Measurements from ENCODE around the gene TMEM174. TPM values are rescaled to one million over a fixed set of nuclear protein-coding genes. Genes with fewer than 3 reads are reported as not detected.

TMEM174 gene
- total RNA-seq, 1 donor from 2014 or later: not detected

DNA sequence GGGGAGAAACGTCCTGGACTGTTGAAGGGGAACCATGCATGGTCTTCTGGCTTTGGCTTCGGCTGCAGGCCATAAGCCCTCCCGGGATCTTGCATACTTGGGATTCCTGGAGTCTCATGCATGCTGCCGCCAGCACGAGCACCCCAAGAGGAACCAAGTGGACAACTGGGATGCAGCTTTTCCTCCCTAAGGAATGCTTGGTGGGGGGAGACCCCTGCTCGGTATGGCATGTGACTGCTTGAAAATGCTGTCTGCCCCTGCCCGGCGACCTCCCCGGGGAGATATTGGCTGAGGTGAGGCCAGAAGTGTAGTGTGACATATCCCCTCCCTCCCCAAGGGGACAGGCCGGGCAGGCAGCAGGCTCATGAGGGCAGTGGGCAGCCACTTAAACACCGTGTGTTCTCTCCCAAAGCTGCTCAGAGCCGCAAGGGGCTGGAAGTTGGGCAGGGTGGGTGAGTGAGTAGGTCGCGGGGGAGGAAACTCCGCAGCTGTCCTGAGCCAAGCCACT, 36.9 kb upstream of the TMEM174 start:
- Histone ChIP-seq H3K4me1 (no peaks in the 10 kb centered on the region), H3K36me3 (no peaks in the 10 kb centered on the region), H3K9me3 (replicated peaks) (no peaks in the 10 kb centered on the region), H3K27me3 (ENCODE audit: low read depth) (peaks cover 55% of the 10 kb centered on the region), H3K4me3 (no peak overlapping the region), H3K27ac (replicated peaks) (no peak overlapping the region)
- TF ChIP-seq, protein P1, sequence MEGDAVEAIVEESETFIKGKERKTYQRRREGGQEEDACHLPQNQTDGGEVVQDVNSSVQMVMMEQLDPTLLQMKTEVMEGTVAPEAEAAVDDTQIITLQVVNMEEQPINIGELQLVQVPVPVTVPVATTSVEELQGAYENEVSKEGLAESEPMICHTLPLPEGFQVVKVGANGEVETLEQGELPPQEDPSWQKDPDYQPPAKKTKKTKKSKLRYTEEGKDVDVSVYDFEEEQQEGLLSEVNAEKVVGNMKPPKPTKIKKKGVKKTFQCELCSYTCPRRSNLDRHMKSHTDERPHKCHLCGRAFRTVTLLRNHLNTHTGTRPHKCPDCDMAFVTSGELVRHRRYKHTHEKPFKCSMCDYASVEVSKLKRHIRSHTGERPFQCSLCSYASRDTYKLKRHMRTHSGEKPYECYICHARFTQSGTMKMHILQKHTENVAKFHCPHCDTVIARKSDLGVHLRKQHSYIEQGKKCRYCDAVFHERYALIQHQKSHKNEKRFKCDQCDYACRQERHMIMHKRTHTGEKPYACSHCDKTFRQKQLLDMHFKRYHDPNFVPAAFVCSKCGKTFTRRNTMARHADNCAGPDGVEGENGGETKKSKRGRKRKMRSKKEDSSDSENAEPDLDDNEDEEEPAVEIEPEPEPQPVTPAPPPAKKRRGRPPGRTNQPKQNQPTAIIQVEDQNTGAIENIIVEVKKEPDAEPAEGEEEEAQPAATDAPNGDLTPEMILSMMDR (IDR thresholded peaks at IDR 0.05; ENCODE audit: borderline replicate concordance): no peak
- no peak for DNase-seq
- intact Hi-C loops (cut with micrococcal nuclease): no loop called here

DNA sequence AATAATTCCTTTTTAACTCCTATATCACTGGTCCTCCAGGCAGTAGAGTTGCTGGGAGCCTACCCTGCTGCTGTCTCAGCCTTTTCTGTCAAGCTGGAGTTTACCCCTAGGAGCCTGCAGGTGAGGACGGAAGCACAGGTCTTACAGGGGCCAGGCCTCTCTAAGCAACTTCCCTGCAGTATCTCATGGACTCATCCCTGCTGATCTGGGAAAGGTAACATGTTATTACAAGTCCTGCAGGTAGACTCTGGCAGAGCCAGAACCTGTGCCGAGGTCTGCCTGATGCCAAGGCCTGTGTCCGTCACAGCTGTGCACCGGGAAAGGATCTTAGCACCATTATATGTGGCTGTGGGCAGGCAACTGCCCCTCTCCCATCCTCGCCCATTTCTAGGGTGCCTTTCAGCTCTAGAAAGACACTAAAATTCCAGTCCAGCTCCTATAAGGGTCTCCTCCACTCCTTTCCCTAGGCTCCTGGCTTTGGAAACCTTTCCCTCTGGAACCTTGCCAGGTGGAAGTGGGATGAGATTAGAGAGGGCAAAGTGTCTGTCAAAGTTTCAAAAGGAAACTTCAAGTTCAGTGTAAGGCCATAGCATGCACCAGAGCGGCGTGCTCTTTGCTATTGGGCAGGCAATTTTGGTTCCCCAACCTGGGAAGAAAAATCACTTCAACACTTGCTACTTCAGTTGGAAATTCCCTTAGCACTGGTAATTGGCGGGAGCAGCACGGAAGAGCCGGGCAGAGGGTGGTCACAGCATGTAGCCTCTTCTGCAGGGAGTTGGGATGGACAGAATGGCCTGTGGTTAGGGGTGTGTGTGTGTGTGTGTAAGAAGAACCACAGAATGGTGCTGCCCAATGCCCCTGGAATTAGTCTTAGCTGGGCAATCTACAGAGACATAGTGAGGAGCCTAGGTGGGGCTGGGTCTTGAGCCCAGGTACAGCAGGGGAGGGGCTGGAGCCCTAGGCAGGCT, 35.1 kb upstream of the TMEM174 start:
- Histone ChIP-seq H3K27ac (replicated peaks) (no peak overlapping the region), H3K27me3 (ENCODE audit: low read depth) (peaks cover 61% of the 10 kb centered on the region), H3K36me3 (no peaks in the 10 kb centered on the region), H3K4me3 (no peak overlapping the region), H3K4me1 (no peaks in the 10 kb centered on the region), H3K9me3 (replicated peaks) (no peaks in the 10 kb centered on the region)
- TF ChIP-seq, protein P1 (IDR thresholded peaks at IDR 0.05; ENCODE audit: borderline replicate concordance): no peak
- intact Hi-C loops (cut with micrococcal nuclease): no loop called here
- no peak for DNase-seq

DNA sequence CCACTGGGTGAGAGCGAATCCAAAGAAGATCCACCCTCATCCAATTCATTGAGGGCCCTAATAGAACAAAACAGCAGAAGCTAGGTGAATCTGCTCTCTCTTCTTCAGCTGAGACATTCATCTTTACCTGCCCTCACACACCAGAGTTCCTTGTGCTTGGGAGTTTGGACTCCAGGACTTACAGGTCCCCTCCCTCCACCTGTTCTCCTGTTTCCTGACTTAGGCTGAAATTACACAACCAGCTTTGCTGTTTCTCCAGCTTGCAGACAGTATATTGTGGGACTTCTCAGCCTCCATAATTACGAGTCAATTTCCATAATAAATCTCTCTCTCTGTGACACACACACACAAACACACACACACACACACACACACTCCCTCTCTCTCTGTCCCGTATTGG, 33.5 kb upstream of the TMEM174 start:
- TF ChIP-seq, protein P1 (IDR thresholded peaks at IDR 0.05; ENCODE audit: borderline replicate concordance): no peak
- peaks cover 61% of the 10 kb centered on the region for H3K27me3 ChIP-seq (ENCODE audit: low read depth)
- H3K4me1 ChIP-seq: no peaks in the 10 kb centered on the region
- no peak overlapping the region for H3K27ac ChIP-seq (replicated peaks)
- H3K36me3 ChIP-seq: no peaks in the 10 kb centered on the region
- intact Hi-C loops (cut with micrococcal nuclease): no loop called here
- H3K9me3 ChIP-seq (replicated peaks): no peaks in the 10 kb centered on the region
- H3K4me3 ChIP-seq: no peak overlapping the region
- DNase-seq: no peak

DNA sequence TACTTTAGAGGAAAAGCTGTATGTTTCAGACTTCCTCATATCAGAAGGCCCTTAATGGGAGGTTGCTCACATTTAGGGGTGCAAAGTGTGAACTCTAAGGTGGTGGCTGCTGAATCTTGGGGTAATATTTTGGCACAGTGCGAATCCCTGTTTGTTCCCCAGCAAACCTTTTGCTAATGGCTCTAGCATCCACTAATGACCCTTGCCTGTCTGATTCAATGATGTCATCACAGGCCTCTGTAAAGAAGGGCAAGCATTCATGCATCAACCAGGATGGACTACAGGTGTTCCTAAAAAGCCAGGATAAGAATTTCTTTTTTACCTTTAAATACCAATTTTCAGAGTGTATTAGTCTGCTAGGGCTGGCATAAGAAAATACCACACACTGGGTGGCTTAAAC, 32.2 kb upstream of the TMEM174 start:
- H3K36me3 ChIP-seq: no peaks in the 10 kb centered on the region
- DNase-seq: no peak
- H3K9me3 ChIP-seq (replicated peaks): no peaks in the 10 kb centered on the region
- no peaks in the 10 kb centered on the region for H3K4me1 ChIP-seq
- TF ChIP-seq, protein P1 (IDR thresholded peaks at IDR 0.05; ENCODE audit: borderline replicate concordance): no peak
- H3K27me3 ChIP-seq (ENCODE audit: low read depth): peaks cover 54% of the 10 kb centered on the region
- no peak overlapping the region for H3K4me3 ChIP-seq
- intact Hi-C loops (cut with micrococcal nuclease): no loop called here
- H3K27ac ChIP-seq (replicated peaks): no peak overlapping the region

DNA sequence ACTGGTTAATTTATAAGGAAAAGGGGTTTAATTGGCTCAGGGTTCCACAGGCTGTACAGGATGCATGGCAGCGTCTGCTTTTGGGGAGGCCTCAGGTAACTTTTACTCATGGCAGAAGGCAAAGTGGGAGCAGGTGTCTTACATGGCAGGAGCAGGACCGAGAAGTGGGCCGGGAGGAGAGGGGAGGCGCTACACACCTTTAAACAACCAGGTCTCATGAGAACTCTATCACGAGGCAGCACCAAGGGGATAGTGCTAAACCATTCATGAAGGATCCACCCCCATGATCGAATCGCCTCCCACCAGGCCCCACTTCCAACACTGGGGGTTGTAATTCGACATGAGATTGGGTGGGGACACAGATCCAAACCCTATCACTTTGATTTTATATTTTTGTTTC, 31.0 kb upstream of the TMEM174 start:
- no peak for DNase-seq
- Histone ChIP-seq H3K4me1 (no peaks in the 10 kb centered on the region), H3K36me3 (no peaks in the 10 kb centered on the region), H3K27me3 (ENCODE audit: low read depth) (peaks cover 45% of the 10 kb centered on the region), H3K9me3 (replicated peaks) (no peaks in the 10 kb centered on the region), H3K4me3 (no peak overlapping the region), H3K27ac (replicated peaks) (no peak overlapping the region)
- TF ChIP-seq, protein P1 (IDR thresholded peaks at IDR 0.05; ENCODE audit: borderline replicate concordance): no peak
- intact Hi-C loops (cut with micrococcal nuclease): no loop called here
